K562 (cell line): ENCODE data around the gene AP4S1. TPM values are rescaled to one million over a fixed set of nuclear protein-coding genes. Genes with fewer than 3 reads are reported as not detected.

Experiments used
- ADNP ChIP-seq: fragments of 200-800 bp; sonication (Bioruptor generic); IDR thresholded peaks from 2 replicates; pipeline ENCODE4 v1.6.1; 2016; ENCODE audit warnings: missing genetic modification characterization, missing compliant biosample characterization
- CHCHD3 ChIP-seq: fragments of 250-450 bp; sonication (Bioruptor Pico); IDR thresholded peaks from 2 replicates; pipeline ENCODE4 v2.1.2; 2022; ENCODE audit warnings: mild to moderate bottlenecking
- CREM ChIP-seq: IDR thresholded peaks from 2 replicates; pipeline ENCODE4 v1.6.1; 2014; ENCODE audit warnings: antibody characterized with exemption, low read depth
- ELF1 ChIP-seq: fragments of 200-800 bp; sonication (Bioruptor generic); IDR thresholded peaks from 2 replicates; pipeline ENCODE4 v1.6.1; 2016; ENCODE audit warnings: missing genetic modification characterization, missing compliant biosample characterization
- ESRRB ChIP-seq: fragments of 250-450 bp; sonication (Bioruptor Pico); IDR thresholded peaks from 2 replicates; pipeline ENCODE4 v1.5.0; 2020; ENCODE audit warnings: mild to moderate bottlenecking, moderate library complexity, borderline replicate concordance
- JUN ChIP-seq, 2 experiments: sonication (generic) in 1 of 2; formaldehyde crosslinking in 1 of 2; IDR thresholded peaks; 2 replicates each; pipeline versions ENCODE4 v1.6.1 to v1.8.0; 2012 to 2022; ENCODE audit warnings: borderline replicate concordance in 2 of 2, mild to moderate bottlenecking in 2 of 2, improper control_type of control experiment in 1 of 2, low read depth in 1 of 2, low read length in 1 of 2, missing genetic modification reagents in 1 of 2
- KDM2B ChIP-seq: fragments of 250-450 bp; sonication (Bioruptor Pico); IDR thresholded peaks from 2 replicates; pipeline ENCODE4 v1.8.0; 2021; ENCODE audit warnings: mild to moderate bottlenecking, moderate library complexity
- MAFF ChIP-seq: IDR thresholded peaks from 2 replicates; pipeline ENCODE4 v1.6.1; 2012; ENCODE audit warnings: low read length, improper control_type of control experiment
- MAFG ChIP-seq: fragments of 450-650 bp; conservative IDR thresholded peaks from 2 replicates; pipeline ENCODE4 v1.6.1; 2016; ENCODE audit warnings: missing genetic modification characterization, missing compliant biosample characterization
- MAFK ChIP-seq: IDR thresholded peaks from 2 replicates; pipeline ENCODE4 v1.6.1; 2011; ENCODE audit warnings: low read length, improper control_type of control experiment
- MEF2A ChIP-seq: IDR thresholded peaks from 2 replicates; pipeline ENCODE4 v1.6.1; 2011; ENCODE audit warnings: low read depth, mild to moderate bottlenecking, low read length, moderate library complexity; ENCODE audit not compliant: control insufficient read depth
- MEF2D ChIP-seq: conservative IDR thresholded peaks from 2 replicates; pipeline ENCODE4 v1.6.1; 2016; ENCODE audit warnings: low read depth, missing genetic modification characterization, missing compliant biosample characterization
- NCOA4 ChIP-seq: fragments of 450-650 bp; IDR thresholded peaks from 2 replicates; pipeline ENCODE4 v1.6.1; 2018; ENCODE audit warnings: mild to moderate bottlenecking; ENCODE audit not compliant: partially characterized antibody
- NUFIP1 ChIP-seq: fragments of 450-650 bp; IDR thresholded peaks from 2 replicates; pipeline ENCODE4 v1.6.1; 2018; ENCODE audit not compliant: partially characterized antibody
- SMAD2 ChIP-seq: fragments of 150-350 bp; IDR thresholded peaks from 2 replicates; pipeline ENCODE4 v1.6.1; 2014; ENCODE audit warnings: low read depth, mild to moderate bottlenecking, low read length
- SMARCE1 ChIP-seq: fragments of 450-650 bp; IDR thresholded peaks from 2 replicates; pipeline ENCODE4 v1.7.1; 2016; ENCODE audit warnings: mild to moderate bottlenecking
- TEAD1 ChIP-seq, 2 experiments: fragments of 450-650 bp in 1 of 2; sonication (generic) in 1 of 2; formaldehyde crosslinking; IDR thresholded peaks; 2 replicates each; pipeline versions ENCODE4 v1.4.0 to v1.8.0; 2020 to 2022; ENCODE audit warnings: mild to moderate bottlenecking in 2 of 2, missing genetic modification reagents in 1 of 2
- ZFP30 ChIP-seq: fragments of 250-450 bp; sonication (Bioruptor Pico); IDR thresholded peaks from 2 replicates; pipeline ENCODE4 v1.8.0; 2022; ENCODE audit warnings: moderate library complexity, mild to moderate bottlenecking, inconsistent platforms, borderline replicate concordance
- ZFX ChIP-seq: sonication (generic); formaldehyde crosslinking; IDR thresholded peaks from 2 replicates; pipeline ENCODE4 v1.8.0; 2022; ENCODE audit warnings: mild to moderate bottlenecking, missing genetic modification reagents, moderate library complexity
- ZNF184 ChIP-seq: sonication (generic); formaldehyde crosslinking; IDR thresholded peaks from 2 replicates; pipeline ENCODE4 v1.5.0; 2020; ENCODE audit warnings: missing genetic modification reagents
- ZNF316 ChIP-seq: fragments of 450-650 bp; IDR thresholded peaks from 2 replicates; pipeline ENCODE4 v1.6.1; 2016
- polyA plus RNA-seq, 8 experiments: library from polyadenylated mRNA; depleted of rRNA in 4 of 8; stranded (reverse) in 5 of 8; unstranded in 3 of 8; fragments of >200 nt; fragmentation: Nextera tagmentation in 2 of 8; fragmentation: Illumina TruSeq in 1 of 8; extraction: Ambion mirVana in 2 of 8; extraction: Trizol in 1 of 8; gene quantifications; 2 replicates each; pipeline versions ENCODE4 v1.2.1 to v1.2.3, GENCODE V29; 2011 to 2014; ENCODE audit warnings: inconsistent platforms in 1 of 8, missing spikeins in 1 of 8
- total RNA-seq, 7 experiments: library from RNA; depleted of rRNA in 6 of 7; stranded (reverse); fragments of >200 nt in 6 of 7; fragmentation: Illumina TruSeq in 2 of 7; extraction: Trizol in 2 of 7; gene quantifications; 2 replicates each; pipeline versions ENCODE4 v1.2.1 to v1.2.3, GENCODE V29; 2011 to 2021; ENCODE audit warnings: low replicate concordance in 1 of 7

AP4S1 gene
- total and polyA plus RNA-seq, 9 of the 15 experiments (the other 6 are each of a cell fraction or from before 2014, with no cell fraction given), result 3.7 to 7.8 (median 5.9) TPM

DNA sequence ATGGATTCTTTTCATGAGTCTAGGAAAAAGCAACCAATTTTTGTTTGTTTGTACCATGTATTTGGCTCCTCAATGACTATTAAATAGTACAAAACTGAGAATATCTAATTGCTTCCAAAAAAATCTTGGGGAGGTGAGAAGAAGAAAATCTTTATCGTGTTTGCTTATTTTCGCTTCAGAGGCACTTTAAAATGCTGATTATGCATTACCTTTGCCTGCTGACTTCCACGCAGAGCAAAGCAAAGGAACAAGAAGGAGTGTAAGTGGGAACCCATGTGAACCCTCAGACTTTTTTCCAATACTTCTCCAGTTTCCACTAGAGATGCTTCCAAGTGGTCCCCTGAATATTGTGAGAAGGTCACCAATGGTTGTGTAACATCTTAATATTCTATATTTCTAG lies 43.9 kb downstream of the AP4S1 start (continued):
- TF ChIP-seq MEF2A, result no peak
- no peak for TF ChIP-seq CHCHD3
- no peak for TF ChIP-seq JUN (IDR thresholded peaks at IDR 0.05; ENCODE audit: borderline replicate concordance, low read depth, low read length)
- no peak for TF ChIP-seq JUN (CRISPR knock-in tag; IDR thresholded peaks at IDR 0.05; ENCODE audit: borderline replicate concordance)
- TF ChIP-seq ZFX (CRISPR knock-in tag), result no peak
- peak; percentile 52; the same call in 1 of the 2 replicates for TF ChIP-seq MAFG (tag)
- TF ChIP-seq SMAD2, result no peak
- TF ChIP-seq ZNF184 (CRISPR knock-in tag), result no peak
- TF ChIP-seq MAFF, result peak; percentile 61; the same call in 1 of the 2 replicates
- no peak for TF ChIP-seq NCOA4
- TF ChIP-seq ZFP30, result no peak
- TF ChIP-seq KDM2B (CRISPR knock-in tag), result no peak
- TF ChIP-seq CREM, result no peak
- no peak for TF ChIP-seq NUFIP1
- no peak for TF ChIP-seq MEF2D (tag)
- TF ChIP-seq SMARCE1, result no peak
- TF ChIP-seq ESRRB, result no peak
- no peak for TF ChIP-seq ELF1 (tag)
- no peak for TF ChIP-seq TEAD1 (CRISPR knock-in tag; IDR thresholded peaks at IDR 0.05)
- TF ChIP-seq ZNF316, result peak; percentile 78
- peak; percentile 63 for TF ChIP-seq MAFK
- no peak for TF ChIP-seq ADNP (tag)
- TF ChIP-seq, all 486 proteins: peak for 5
